Stomach (tissue), 9 donors: ENCODE data around the gene NWD2. TPM values are rescaled to one million over a fixed set of nuclear protein-coding genes. Genes with fewer than 3 reads are reported as not detected.

ENCODE experiments used
- DNase-seq, 2 donors: peaks; one replicate each; pipeline versions ENCODE4 v3.0.0 to v3.0.0-alpha.2; 2013 to 2019
- H3K27ac ChIP-seq, 5 donors: fragments of 200-600 bp in 4 of 5; sonication (generic) in 4 of 5; one replicate each; pipeline ENCODE4 v1.5.1; 2013 to 2019; ENCODE audit warnings: mild to moderate bottlenecking in 1 of 5, moderate library complexity in 1 of 5
- H3K27me3 ChIP-seq, 3 donors: fragments of 200-600 bp; sonication (generic); one replicate each; pipeline ENCODE4 v1.5.1; 2017 to 2019; ENCODE audit warnings: mixed run types in 1 of 3
- H3K36me3 ChIP-seq, 4 donors: fragments of 200-600 bp; sonication (generic); 1 replicate in 3 of 4; 2 replicates in 1 of 4; pipeline ENCODE4 v1.5.1; 2016 to 2019
- H3K4me1 ChIP-seq, 4 donors: fragments of 200-600 bp; sonication (generic); one replicate each; pipeline ENCODE4 v1.5.1; 2016 to 2019
- H3K4me3 ChIP-seq, 4 donors: fragments of 200-600 bp; sonication (generic) in 3 of 4; one replicate each; pipeline ENCODE4 v1.5.1; 2016 to 2019; ENCODE audit warnings: mild to moderate bottlenecking in 1 of 4
- H3K9me3 ChIP-seq, 4 donors: fragments of 200-600 bp; sonication (generic); one replicate each; pipeline ENCODE4 v1.5.1; 2016 to 2019
- EP300 ChIP-seq: sonication (generic); formaldehyde crosslinking; IDR thresholded peaks from one replicate; pipeline ENCODE4 v1.6.1; 2017; ENCODE audit warnings: antibody characterized with exemption
- POLR2A ChIP-seq, 4 donors: fragments of 450-650 bp; IDR thresholded peaks; one replicate each; pipeline ENCODE4 v1.6.1; 2016; ENCODE audit warnings: antibody characterized with exemption in 4 of 4, control low read depth in 2 of 4, mild to moderate bottlenecking in 1 of 4, moderate library complexity in 1 of 4
- POLR2AphosphoS5 ChIP-seq, 3 donors: sonication (generic); formaldehyde crosslinking; IDR thresholded peaks; one replicate each; pipeline ENCODE4 v1.6.1; 2016; ENCODE audit warnings: antibody characterized with exemption in 3 of 3
- WGBS, 5 donors: extraction: QIAGEN DNeasy Blood & Tissue Kit in 3 of 5; methylation state at CpG; one replicate each; pipeline versions ENCODE4 v1.1.5 to v1.1.7; 2013 to 2018; 5-methylcytosine and 5-hydroxymethylcytosine counted together
- intact Hi-C: fragments of 100-400 bp; cut with DNase I; formaldehyde crosslinking; loops from one replicate; pipeline ENCODE4 v1.15.1; 2023; ENCODE audit warnings: low total_unique reads
- polyA plus RNA-seq, 3 donors: library from polyadenylated mRNA; stranded (reverse); fragments of 200-250 nt; gene quantifications; one replicate each; pipeline ENCODE4 v1.2.3, GENCODE V29; 2013
- total RNA-seq, 5 donors: library from RNA; depleted of rRNA; stranded (reverse); fragments of >200 nt; gene quantifications; one replicate each; pipeline versions ENCODE4 v1.1.0 to v1.2.3, GENCODE V29; 2014 to 2016
- TF ChIP-seq, protein P1 (sequence below), 7 experiments: fragments of 450-650 bp in 4 of 7; fragments of 200-600 bp in 3 of 7; sonication (generic) in 3 of 7; IDR thresholded peaks; one replicate each; pipeline ENCODE4 v1.5.1; 2016 to 2019; ENCODE audit warnings: antibody characterized with exemption in 7 of 7, control low read depth in 2 of 7, mild to moderate bottlenecking in 1 of 7
- donor health status: healthy with polysubstance abuse.
- donor health status: Bipolar disorder and iron deficiency.
- donor health status: healthy.

The NWD2 gene
- total and polyA plus RNA-seq, 8 donors: under 0.01 to 1.5 (median 0.05) TPM; not detected in 5

GRCh38 chr4:37258221-37258620 lies 13.7 kb downstream of the NWD2 start:
- H3K27ac ChIP-seq: no peak overlapping the region
- no peaks in the 10 kb centered on the region for H3K9me3 ChIP-seq
- TF ChIP-seq POLR2A (IDR thresholded peaks at IDR 0.05) (no peak), POLR2AphosphoS5 (IDR thresholded peaks at IDR 0.05) (no peak), EP300 (no peak)
- TF ChIP-seq, protein P1, sequence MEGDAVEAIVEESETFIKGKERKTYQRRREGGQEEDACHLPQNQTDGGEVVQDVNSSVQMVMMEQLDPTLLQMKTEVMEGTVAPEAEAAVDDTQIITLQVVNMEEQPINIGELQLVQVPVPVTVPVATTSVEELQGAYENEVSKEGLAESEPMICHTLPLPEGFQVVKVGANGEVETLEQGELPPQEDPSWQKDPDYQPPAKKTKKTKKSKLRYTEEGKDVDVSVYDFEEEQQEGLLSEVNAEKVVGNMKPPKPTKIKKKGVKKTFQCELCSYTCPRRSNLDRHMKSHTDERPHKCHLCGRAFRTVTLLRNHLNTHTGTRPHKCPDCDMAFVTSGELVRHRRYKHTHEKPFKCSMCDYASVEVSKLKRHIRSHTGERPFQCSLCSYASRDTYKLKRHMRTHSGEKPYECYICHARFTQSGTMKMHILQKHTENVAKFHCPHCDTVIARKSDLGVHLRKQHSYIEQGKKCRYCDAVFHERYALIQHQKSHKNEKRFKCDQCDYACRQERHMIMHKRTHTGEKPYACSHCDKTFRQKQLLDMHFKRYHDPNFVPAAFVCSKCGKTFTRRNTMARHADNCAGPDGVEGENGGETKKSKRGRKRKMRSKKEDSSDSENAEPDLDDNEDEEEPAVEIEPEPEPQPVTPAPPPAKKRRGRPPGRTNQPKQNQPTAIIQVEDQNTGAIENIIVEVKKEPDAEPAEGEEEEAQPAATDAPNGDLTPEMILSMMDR (IDR thresholded peaks at IDR 0.05): no peak
- no peaks in the 10 kb centered on the region for H3K36me3 ChIP-seq
- no peaks in the 10 kb centered on the region for H3K4me1 ChIP-seq
- WGBS, 5 donors: 60 to 67% (median 62%) methylated on average over 1 of the region's 1 CpG
- DNase-seq: no peak
- intact Hi-C loops: no loop called here
- no peak overlapping the region for H3K4me3 ChIP-seq
- no peaks in the 10 kb centered on the region for H3K27me3 ChIP-seq

GRCh38 chr4:37268319-37268718 lies 23.8 kb downstream of the NWD2 start:
- TF ChIP-seq, protein P1 (IDR thresholded peaks at IDR 0.05): no peak
- TF ChIP-seq POLR2A (IDR thresholded peaks at IDR 0.05) (no peak), EP300 (no peak), POLR2AphosphoS5 (IDR thresholded peaks at IDR 0.05) (no peak)
- H3K9me3 ChIP-seq: no peaks in the 10 kb centered on the region
- H3K36me3 ChIP-seq: no peaks in the 10 kb centered on the region
- WGBS, 5 donors: 51 to 68% (median 64%) methylated on average over 3 of the region's 3 CpGs
- H3K4me3 ChIP-seq: no peak overlapping the region
- no peak overlapping the region for H3K27ac ChIP-seq
- intact Hi-C loops: no loop called here
- H3K4me1 ChIP-seq: no peaks in the 10 kb centered on the region
- DNase-seq: no peak
- no peaks in the 10 kb centered on the region for H3K27me3 ChIP-seq

GRCh38 chr4:37279121-37279520 lies 34.6 kb downstream of the NWD2 start:
- no peaks in the 10 kb centered on the region for H3K27me3 ChIP-seq
- DNase-seq: no peak
- no peak overlapping the region for H3K4me3 ChIP-seq
- H3K36me3 ChIP-seq: no peaks in the 10 kb centered on the region
- H3K4me1 ChIP-seq: no peaks in the 10 kb centered on the region
- no peak overlapping the region for H3K27ac ChIP-seq
- 29 to 90% (median 61%) methylated on average over 1 of the region's 1 CpG for WGBS, 5 donors
- no peak for TF ChIP-seq POLR2AphosphoS5 (IDR thresholded peaks at IDR 0.05)
- TF ChIP-seq EP300: no peak
- TF ChIP-seq, protein P1 (IDR thresholded peaks at IDR 0.05): no peak
- no peak for TF ChIP-seq POLR2A (IDR thresholded peaks at IDR 0.05)
- intact Hi-C loops: no loop called here
- H3K9me3 ChIP-seq: no peaks in the 10 kb centered on the region

DNA sequence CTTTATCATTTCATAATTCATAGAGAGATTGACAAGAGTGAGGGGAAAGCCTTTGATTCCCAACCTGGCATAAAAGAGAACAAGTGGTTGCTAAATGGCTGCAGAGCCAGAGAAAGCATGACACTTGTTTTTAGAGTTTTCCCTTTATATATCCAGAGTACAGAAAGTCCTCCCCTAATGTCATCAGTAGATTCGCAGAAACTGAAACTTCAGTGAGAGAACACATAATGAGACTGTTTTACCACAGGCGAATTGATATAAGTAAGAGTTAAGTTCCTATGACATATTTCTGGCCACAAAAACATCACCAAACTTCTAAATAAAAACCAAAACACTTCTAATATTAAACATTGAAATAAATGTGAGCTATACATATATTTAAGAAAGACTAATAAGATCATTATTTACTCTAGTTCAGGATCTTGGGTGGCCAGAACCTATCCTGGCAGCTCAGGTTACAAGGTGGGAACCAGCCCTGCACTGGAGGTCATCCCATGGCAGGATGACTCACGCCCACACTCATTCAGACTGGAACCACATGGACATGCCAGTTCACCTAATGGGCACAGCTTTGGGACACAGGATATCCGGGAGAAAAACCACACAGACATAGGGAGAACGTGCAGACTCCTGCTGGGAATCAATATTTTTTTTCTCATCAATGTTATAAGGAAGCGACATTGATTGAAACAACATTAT lies 35.5 kb downstream of the NWD2 start:
- no peak overlapping the region for H3K4me3 ChIP-seq
- no peaks in the 10 kb centered on the region for H3K4me1 ChIP-seq
- H3K9me3 ChIP-seq: no peaks in the 10 kb centered on the region
- WGBS, 5 donors: 62 to 78% (median 67%) methylated on average over 6 of the region's 6 CpGs
- H3K36me3 ChIP-seq: no peaks in the 10 kb centered on the region
- intact Hi-C loops: no loop called here
- DNase-seq: no peak
- H3K27ac ChIP-seq: no peak overlapping the region
- TF ChIP-seq POLR2AphosphoS5 (IDR thresholded peaks at IDR 0.05) (no peak), EP300 (no peak), POLR2A (IDR thresholded peaks at IDR 0.05) (no peak)
- TF ChIP-seq, protein P1 (IDR thresholded peaks at IDR 0.05): no peak
- no peaks in the 10 kb centered on the region for H3K27me3 ChIP-seq
